Kidney (tissue), 14 donors: Measurements from ENCODE around the gene PPP5C. TPM values are rescaled to one million over a fixed set of nuclear protein-coding genes. Genes with fewer than 3 reads are reported as not detected.
"Not testable (repeated sequence)": the region's sequence is repeated elsewhere in the genome, so short reads cannot be mapped to it uniquely, and the experiment has no call there.

Source experiments
- DNase-seq, 5 donors: peaks; one replicate each; pipeline ENCODE4 v3.0.0-alpha.2; 2013 to 2020
- FAIRE-seq: peaks from 2 replicates; lab custom pipeline; 2012; peaks lifted over from hg19 to GRCh38; lab: Jason Lieb, UNC
- H3K27ac ChIP-seq, 2 donors: one replicate each; pipeline ENCODE4 v1.7.0; 2013; ENCODE audit warnings: low read depth in 2 of 2, low read length in 2 of 2, inconsistent platforms in 1 of 2
- H3K27me3 ChIP-seq: one replicate; pipeline ENCODE4 v1.7.1; 2013; ENCODE audit warnings: low read length, inconsistent platforms; ENCODE audit not compliant: control insufficient read depth, insufficient read depth
- H3K36me3 ChIP-seq, 3 donors: one replicate each; pipeline versions ENCODE4 v1.7.0 to v1.7.1; 2013; ENCODE audit warnings: low read length in 3 of 3, control low read depth in 1 of 3, inconsistent platforms in 1 of 3; ENCODE audit not compliant: insufficient read depth in 3 of 3, control insufficient read depth in 2 of 3
- H3K4me1 ChIP-seq, 3 donors: one replicate each; pipeline versions ENCODE4 v1.7.0 to v1.7.1; 2013; ENCODE audit warnings: low read length in 3 of 3, inconsistent platforms in 1 of 3, low read depth in 1 of 3; ENCODE audit not compliant: control insufficient read depth in 2 of 3, insufficient read depth in 2 of 3
- H3K4me3 ChIP-seq, 3 donors: one replicate each; pipeline versions ENCODE4 v1.7.0 to v1.8.1; 2013; ENCODE audit warnings: low read length in 3 of 3, control low read depth in 1 of 3, inconsistent platforms in 1 of 3
- H3K9ac ChIP-seq, 3 donors: one replicate each; pipeline versions ENCODE4 v1.7.0 to v1.7.1; 2013; ENCODE audit warnings: low read length in 3 of 3, control low read depth in 1 of 3, inconsistent platforms in 1 of 3
- H3K9me3 ChIP-seq, 3 donors: one replicate each; pipeline versions ENCODE4 v1.7.0 to v1.7.1; 2013; ENCODE audit warnings: low read length in 3 of 3, control low read depth in 1 of 3, inconsistent platforms in 1 of 3; ENCODE audit not compliant: control insufficient read depth in 2 of 3, insufficient read depth in 1 of 3
- intact Hi-C: fragments of 100-400 bp; cut with DNase I; formaldehyde crosslinking; loops from one replicate; pipeline ENCODE4 v1.11.1; 2022
- polyA plus RNA-seq: library from polyadenylated mRNA; stranded (reverse); fragments of 350-450 nt; fragmentation: Illumina TruSeq; extraction: RNeasy Lipid Tissue Mini Kit (QIAGEN cat#74804); gene quantifications from one replicate; pipeline ENCODE4 v1.2.3, GENCODE V29; 2014; ENCODE audit warnings: low read depth, low replicate concordance; ENCODE audit not compliant: insufficient read depth
- total RNA-seq: library from RNA; stranded (reverse); fragmentation: NEBNext Ultra II Directional; extraction: Animal tissue kit (Norgen Biotek cat#: 25700); gene quantifications from one replicate; pipeline ENCODE4 v1.2.1, GENCODE V29; 2021
- TF ChIP-seq, protein P1 (sequence below): IDR thresholded peaks from 3 replicates; pipeline ENCODE4 v1.5.1; 2012; ENCODE audit warnings: mild to moderate bottlenecking, moderate library complexity, borderline replicate concordance; ENCODE audit not compliant: insufficient read depth; ENCODE audit errors: extremely low read depth
- donor health status: control.
- donor health status: control.
- donor health status: control.
- donor health status: control.
- donor health status: control.
- donor health status: DM: yes; HTN: yes; CAD: no.
- donor health status: Normal renal cell carcinoma (clear cell type).

The PPP5C gene
- total and polyA plus RNA-seq, 2 donors from 2014 or later = 54.3 to 63.7 TPM

- FAIRE-seq = no peak
- Histone ChIP-seq H3K27me3 (no peaks in the 10 kb centered on the region), H3K4me3 (no peak overlapping the region), H3K36me3 (peaks cover 0 to 15% (median 15%) of the 10 kb centered on the region in 3 donors), H3K27ac (peak overlapping the region in 1 of 2 donors; percentile 9), H3K9ac (no peak overlapping the region), H3K4me1 (peaks cover 0 to 24% (median 5%) of the 10 kb centered on the region in 3 donors), H3K9me3 (no peaks in the 10 kb centered on the region)
- TF ChIP-seq, protein P1, sequence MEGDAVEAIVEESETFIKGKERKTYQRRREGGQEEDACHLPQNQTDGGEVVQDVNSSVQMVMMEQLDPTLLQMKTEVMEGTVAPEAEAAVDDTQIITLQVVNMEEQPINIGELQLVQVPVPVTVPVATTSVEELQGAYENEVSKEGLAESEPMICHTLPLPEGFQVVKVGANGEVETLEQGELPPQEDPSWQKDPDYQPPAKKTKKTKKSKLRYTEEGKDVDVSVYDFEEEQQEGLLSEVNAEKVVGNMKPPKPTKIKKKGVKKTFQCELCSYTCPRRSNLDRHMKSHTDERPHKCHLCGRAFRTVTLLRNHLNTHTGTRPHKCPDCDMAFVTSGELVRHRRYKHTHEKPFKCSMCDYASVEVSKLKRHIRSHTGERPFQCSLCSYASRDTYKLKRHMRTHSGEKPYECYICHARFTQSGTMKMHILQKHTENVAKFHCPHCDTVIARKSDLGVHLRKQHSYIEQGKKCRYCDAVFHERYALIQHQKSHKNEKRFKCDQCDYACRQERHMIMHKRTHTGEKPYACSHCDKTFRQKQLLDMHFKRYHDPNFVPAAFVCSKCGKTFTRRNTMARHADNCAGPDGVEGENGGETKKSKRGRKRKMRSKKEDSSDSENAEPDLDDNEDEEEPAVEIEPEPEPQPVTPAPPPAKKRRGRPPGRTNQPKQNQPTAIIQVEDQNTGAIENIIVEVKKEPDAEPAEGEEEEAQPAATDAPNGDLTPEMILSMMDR = peak; percentile 2
- peak in 2 of 5 donors; percentile 37 to 76 for DNase-seq
- intact Hi-C loops = no loop called here
Measured at GRCh38 chr19:46372901-46373490, 26.1 kb downstream of the PPP5C start.

- no peaks in the 10 kb centered on the region for H3K9me3 ChIP-seq
- TF ChIP-seq, protein P1 = no peak
- no peak overlapping the region for H3K4me3 ChIP-seq
- no peaks in the 10 kb centered on the region for H3K27me3 ChIP-seq
- H3K4me1 ChIP-seq = peaks cover 0 to 24% (median 5%) of the 10 kb centered on the region in 3 donors
- DNase-seq (peak in 4 of 5 donors; percentile 40 to 98 (median 54)), FAIRE-seq (no peak)
- peak overlapping the region; percentile 65 to 74 for H3K27ac ChIP-seq
- intact Hi-C loops = no loop called here
- peaks cover 0 to 15% (median 15%) of the 10 kb centered on the region in 3 donors for H3K36me3 ChIP-seq
- H3K9ac ChIP-seq = no peak overlapping the region
Measured at GRCh38 chr19:46373491-46374359, 26.8 kb downstream of the PPP5C start.

DNA sequence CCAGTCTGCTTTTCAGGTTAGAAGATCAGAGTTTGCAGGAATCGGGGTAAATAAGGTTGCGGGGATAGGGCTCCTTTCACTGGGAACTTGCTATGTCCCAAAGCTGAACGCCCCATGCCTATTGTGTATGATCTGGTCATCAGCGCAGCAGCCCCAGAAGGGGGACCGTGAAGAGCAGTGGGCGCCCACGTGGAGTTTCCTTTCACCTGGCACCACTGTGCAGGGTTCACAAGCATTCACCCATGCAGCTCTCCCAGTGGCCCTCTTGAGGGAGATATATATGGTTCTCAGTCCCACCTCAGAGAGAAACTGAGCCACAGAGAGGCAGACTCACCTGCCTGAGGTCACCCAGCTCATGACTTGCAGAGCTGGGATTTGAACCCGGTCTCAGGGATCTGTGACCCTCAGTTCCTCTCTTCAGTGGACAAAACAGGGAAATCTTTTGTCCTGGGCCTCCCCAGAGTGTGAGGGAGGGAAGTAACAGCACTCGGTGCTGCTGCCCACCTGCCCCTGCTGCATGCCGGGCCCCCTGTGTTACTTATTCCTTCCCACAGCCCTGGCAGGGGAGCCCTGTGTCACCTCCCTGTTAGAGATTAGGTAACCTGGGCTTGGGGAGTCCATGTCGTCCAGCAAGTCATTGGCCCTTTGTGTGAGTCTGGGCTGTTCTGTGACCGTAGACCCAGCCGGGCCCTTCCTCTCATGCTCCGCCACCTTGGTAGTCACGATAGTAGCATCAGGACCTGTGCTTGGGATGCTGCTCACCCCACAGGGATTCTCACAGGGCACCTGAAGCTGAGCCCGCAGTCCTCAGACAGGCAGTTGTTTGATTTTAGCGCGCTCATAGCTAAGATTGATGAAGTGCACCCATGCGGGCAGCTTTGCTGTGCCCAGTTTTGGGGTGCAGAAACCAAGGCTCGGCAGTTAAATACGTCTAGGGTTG lies 27.9 kb downstream of the PPP5C start:
- peak overlapping the region in 1 of 2 donors; percentile 74 for H3K27ac ChIP-seq

GRCh38 chr19:46375476-46376067 lies 28.7 kb downstream of the PPP5C start:
- H3K27ac ChIP-seq, DNase-seq, H3K4me3 ChIP-seq, H3K9ac ChIP-seq, H3K9me3 ChIP-seq, FAIRE-seq, H3K27me3 ChIP-seq, intact Hi-C loops: not testable (repeated sequence)
- peaks cover 0 to 15% (median 15%) of the 10 kb centered on the region in 3 donors for H3K36me3 ChIP-seq
- peaks cover 0 to 24% (median 5%) of the 10 kb centered on the region in 3 donors for H3K4me1 ChIP-seq

More for the DNA sequence above, 27.9 kb downstream of the PPP5C start:
- no peak overlapping the region for H3K4me3 ChIP-seq
- TF ChIP-seq, protein P1 = no peak
- DNase-seq (no peak), FAIRE-seq (no peak)
- H3K36me3 ChIP-seq = peaks cover 0 to 15% (median 15%) of the 10 kb centered on the region in 3 donors
- no peaks in the 10 kb centered on the region for H3K27me3 ChIP-seq
- H3K4me1 ChIP-seq = peaks cover 0 to 24% (median 5%) of the 10 kb centered on the region in 3 donors
- no peak overlapping the region for H3K9ac ChIP-seq
- intact Hi-C loops = no loop called here
- no peaks in the 10 kb centered on the region for H3K9me3 ChIP-seq
